NK-92 treated with Interleukin-12 subunit alpha and Interleukin-12 subunit beta, amount 100 ng/mL, for 24 hours (cell line): Measurements from ENCODE around the gene SOX6.

Experiments
- DNase-seq: peaks from one replicate; lab custom pipeline; 2025; lab: John Stamatoyannopoulos, UW

Gene SOX6

GRCh38 chr11:15993345-15993744, 363.0 kb downstream of the SOX6 start:
- DNase-seq, result no peak

DNA sequence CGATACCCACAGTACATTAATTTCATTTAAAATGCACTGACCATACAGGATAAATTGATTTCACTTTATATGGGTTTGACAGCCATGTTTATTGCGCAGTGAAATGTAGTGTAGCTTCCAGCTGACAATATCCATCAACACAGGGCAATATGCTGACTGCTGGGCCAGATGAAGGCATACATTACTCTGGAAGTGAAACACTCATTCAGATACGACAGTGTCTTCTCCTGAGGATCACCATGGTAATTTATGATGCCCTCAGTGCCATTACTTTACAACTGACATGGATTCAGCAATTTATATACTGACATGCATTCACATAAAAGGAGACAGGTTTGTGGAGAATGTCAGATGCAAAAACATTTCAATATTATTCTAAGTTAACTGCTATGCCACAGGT, 365.1 kb downstream of the SOX6 start:
- DNase-seq, result no peak

GRCh38 chr11:15989685-15990084, 366.7 kb downstream of the SOX6 start:
- DNase-seq, result no peak

DNA sequence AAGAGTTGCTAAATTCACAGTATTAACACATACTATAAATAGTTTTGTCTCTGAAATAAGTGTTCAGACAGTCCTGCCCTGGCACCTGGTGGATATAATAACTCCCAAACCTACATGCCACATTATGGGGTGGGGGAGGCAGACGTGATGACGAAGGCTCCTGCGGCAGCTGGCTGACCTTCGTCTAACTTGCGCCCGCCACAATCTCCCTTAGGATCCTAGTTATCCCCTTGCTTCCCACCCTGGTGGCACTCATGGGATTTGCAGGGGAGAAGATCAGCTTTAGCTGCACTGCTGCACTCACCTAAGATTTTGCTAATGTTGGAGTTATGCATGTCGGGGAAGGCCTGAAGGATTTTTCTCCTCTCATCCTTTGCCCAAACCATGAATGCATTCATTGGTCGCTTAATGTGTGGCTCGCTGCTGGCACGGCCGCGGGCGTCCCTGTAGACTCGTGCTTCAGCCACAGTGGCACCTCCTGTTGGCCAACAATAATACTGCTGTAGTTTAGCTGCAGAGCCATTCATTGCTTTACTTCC, 367.6 kb downstream of the SOX6 start:
- no peak for DNase-seq

GRCh38 chr11:15988016-15988550, 368.3 kb downstream of the SOX6 start:
- no peak for DNase-seq

DNA sequence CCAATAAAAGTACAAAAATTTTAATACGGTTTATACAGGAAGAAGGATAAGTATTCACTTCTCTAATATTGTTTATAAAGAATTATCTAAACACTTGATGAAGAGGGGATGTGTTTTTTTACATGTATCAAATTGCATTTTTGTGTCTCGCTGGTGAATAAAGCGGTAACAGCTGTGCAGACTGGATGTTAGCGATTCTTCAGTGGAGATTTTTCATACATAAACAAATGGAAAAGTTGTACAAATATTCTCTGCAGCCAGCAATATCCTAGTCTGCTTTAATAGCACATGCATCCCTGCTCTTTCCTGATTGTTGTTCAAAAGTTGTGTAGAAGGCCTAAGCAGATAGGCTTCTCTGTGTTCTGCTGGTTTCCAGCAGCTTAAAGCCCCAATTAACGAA, 369.3 kb downstream of the SOX6 start:
- DNase-seq, result no peak

DNA sequence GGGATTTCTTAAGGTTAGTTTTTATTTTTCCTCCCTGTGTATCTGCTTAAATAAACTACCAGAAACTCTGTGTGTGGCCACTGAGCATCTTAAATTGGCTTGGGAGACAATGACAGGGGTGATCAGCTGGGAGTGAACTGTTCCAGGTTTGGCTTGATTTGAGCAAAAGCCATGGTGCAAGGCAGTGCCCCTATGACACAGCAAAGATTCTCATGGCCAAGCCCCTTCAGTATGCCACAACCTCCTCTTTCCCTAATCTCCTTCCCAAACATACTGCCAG, 370.5 kb downstream of the SOX6 start:
- DNase-seq, result no peak

DNA sequence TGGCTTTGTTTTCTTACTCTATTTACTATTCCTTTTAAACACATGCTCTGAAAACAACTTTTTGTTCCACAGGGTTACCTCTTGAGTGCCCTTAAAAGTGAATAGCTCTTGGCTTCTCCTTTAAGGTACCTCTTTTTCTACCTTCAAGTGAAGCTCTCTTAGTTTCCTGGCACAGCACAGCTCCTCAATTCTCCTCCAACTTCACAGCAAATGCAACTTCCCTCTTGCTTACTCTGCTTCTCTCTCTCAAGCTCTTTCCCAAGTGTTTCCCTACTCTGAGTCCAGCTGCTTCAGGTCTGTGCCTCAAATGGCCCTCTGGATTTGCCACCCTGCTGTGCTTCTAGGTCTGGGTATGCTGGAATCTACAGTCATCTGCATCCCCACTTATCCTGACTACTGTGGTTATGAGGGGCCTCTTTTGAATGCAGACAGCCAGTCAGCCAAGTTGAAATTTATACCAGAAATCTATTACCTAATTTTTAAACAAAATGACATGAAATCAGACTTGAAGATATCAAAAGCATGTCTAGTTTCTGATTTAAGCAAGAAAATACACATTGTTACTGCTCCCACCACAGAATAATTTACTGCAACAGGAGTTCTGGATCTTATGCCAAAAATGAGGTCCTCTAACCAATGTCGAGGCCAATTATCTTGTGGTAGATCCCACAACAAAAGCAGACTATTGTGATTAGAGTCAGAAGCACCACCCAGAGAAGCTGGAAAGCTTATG, 371.1 kb downstream of the SOX6 start:
- no peak for DNase-seq

DNA sequence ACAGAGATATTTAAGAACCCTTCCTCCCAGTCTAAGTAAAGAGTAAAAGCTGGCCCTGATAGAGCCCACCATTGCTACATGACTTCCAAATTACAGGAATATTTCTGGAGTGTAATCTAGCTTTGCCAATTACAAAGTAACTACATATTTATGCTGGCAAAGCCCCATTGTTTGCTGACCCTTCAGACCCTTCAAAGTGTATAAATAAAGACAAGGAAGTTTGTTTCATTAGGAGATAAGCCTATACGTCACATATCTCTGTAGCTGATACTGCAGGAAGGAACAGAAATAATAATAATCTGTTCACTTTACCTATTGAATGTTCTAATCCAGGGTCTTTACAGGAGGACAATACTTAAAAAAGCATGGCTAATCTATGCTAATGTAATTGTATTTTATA, 375.1 kb downstream of the SOX6 start:
- DNase-seq, result no peak

- no peak for DNase-seq
These were observed 379.2 kb downstream of the SOX6 start for GRCh38 chr11:15977116-15977515.

DNA sequence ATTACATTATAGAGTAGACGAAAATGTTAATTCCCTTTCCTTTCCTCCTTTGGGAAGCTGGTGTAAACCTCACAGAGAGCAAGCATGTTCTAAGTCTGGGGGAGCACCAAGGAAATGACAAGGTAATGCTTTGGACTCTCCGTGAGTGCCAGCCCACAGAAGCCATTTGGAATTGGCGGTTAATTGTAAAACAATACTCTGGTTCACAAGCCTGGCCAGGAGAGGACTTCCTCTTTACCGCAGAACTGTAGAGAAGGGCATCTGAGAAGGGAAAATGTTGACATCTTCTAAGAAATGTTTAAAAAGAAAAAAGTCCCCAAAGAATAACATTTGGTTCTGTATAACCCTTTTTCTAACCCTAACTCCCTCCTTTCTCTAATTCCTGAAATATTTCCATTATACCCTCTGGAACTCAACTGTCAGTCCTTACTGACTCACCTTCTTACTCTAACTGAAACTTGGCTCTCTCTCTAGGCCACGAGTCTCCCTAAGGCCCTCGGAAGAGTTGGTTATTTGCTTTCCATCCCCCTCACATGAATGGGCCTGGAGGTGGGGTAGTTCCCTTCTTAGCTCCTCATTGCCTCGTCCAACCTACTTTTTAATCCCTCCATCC, 379.8 kb downstream of the SOX6 start:
- no peak for DNase-seq

DNA sequence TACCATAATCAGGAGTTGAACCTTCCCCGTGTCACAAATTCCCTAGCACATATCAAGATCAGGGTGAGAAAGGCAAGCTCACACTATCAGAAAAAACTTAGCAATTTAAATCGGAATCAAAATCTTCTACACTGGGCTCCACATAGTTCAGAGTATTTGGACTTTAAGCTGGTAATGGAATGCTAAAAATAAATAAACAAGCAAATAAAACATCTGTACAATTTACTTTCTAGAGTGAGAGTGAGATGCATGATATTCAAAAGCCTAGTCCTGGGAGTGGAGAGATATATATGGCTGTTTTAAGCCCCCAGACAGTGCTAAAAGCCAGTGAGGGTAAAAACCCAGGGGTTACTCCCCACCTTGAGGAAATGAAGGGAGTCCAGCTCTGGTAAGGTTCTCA, 380.6 kb downstream of the SOX6 start:
- no peak for DNase-seq

DNA sequence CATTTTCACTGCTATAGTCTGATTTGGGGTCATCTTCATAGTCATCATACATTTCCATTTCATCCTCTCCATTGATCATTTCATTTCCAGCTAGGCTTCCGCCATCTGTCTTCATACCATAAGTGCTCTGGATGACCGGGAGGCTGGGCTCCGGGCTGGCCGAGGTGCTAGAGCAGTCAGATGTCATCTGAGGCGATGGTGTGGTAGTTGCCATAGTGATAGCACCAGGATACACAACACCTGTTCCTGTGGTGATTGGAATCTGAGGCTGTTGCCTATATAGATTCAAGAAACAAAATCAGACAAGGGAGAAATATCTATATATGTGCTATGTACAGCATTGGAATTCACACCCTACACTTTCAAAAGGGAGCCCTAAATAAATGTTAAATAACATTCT, 383.5 kb downstream of the SOX6 start:
- no peak for DNase-seq

DNA sequence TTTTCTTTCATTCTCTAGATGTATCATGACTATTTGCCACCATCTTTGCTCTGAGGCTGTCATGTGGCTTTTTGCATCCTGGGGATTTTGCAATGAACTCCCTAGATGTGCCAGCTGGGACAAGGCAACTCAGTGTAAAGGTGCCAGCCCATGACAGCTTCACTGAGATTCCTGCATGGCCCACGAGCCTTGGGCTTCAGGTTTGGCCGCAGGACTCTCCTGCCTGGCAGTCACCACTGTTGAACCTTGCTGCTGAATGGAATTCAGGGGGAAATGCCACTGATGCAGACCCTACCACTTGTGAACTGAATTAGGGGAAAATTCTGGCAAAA, 385.2 kb downstream of the SOX6 start:
- DNase-seq, result no peak

- DNase-seq, result no peak
These were observed 385.7 kb downstream of the SOX6 start for GRCh38 chr11:15970506-15971214.

- no peak for DNase-seq
These were observed 386.5 kb downstream of the SOX6 start for GRCh38 chr11:15969701-15970329.

- no peak for DNase-seq
These were observed 387.1 kb downstream of the SOX6 start for GRCh38 chr11:15969281-15969680.

DNA sequence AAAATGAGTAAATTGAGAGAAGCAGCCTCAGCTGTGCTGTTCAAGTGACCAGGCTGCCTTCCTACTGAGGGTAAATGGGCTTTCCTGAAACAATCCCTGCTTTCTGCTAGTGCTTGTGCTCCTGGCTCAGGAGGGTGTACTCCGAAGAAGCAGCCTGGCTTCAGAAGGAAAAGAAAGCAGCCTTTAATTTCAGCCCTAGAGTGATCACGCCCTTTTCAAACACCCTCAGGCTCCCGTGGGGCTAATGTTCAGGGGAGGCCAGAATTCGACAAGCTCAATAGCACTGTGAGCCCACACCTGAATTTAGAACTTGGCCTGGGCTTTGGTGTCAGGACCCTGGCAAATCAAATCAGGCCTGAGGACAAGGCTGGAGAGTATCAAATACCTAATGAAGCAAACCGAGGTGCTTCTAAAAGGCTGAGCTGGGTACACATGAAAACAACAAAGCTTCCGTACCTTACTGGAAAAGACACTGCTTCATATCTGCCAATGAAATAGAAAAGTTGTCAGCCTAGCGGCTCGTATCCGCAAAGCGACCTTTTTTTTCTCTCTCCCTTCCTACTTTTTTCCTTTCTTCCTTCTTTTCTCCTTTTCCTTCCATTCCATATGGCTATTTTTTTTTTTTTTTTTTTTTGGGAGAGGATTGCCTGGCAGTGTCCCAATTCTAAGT, 387.8 kb downstream of the SOX6 start:
- no peak for DNase-seq

DNA sequence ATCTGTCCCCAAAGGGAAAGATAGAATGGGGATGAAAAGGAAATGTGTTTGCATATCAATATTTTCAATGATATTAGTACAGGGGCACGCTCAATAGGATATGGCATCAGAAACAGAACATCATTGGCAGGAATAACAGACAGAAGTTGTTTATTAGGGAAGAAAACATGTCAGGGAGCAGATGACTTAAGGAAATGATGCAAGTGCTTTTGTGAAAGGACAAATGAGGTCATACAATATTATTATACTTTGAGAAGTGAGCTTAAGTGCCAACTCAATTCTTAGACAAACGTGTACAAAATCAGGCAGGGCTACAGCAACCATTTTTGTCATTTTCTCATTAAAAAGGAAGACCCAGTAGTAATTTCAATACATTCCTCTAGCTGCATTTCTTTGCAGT, 388.4 kb downstream of the SOX6 start:
- DNase-seq, result no peak

DNA sequence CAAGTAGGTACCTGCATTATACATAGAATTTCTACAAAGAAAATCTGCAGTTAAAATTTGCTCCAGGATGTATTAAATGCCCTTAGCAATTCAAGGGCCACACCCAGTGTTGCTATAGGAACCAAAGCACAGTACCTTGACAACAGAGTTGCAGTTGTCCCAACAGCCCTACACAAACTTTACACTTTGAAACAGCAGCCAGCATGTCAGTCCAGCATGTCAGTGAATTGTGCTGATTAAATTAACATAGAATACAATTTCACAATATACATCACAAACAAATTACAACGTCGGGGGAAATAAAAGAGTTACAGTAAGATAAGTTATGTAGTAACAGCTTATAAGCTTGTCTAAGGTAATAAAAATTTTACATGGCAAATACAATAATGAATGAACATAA, 389.2 kb downstream of the SOX6 start:
- DNase-seq, result no peak

GRCh38 chr11:15965562-15966250, 390.6 kb downstream of the SOX6 start:
- DNase-seq, result no peak

- DNase-seq, result no peak
These were observed 393.1 kb downstream of the SOX6 start for GRCh38 chr11:15963266-15963665.
